AG04449 (cell line): ENCODE measurements around the gene TDRD7.
A peak's percentile ranks its signal among the peaks of the same experiment; 100 is the strongest.

Source experiments
- CTCF ChIA-PET: fragments of 350-600 bp; formaldehyde crosslinking; extraction: SDS; loops from one replicate; lab custom pipeline; 2021; ENCODE audit warnings: antibody characterized with exemption; lab: Yijun Ruan, JAX
- POLR2A ChIA-PET: fragments of 400-600, 350-600 bp; formaldehyde crosslinking; extraction: SDS; loops from one replicate; lab custom pipeline; 2020; ENCODE audit warnings: antibody characterized with exemption, inconsistent platforms; lab: Yijun Ruan, JAX
- DNase-seq: peaks from one replicate; pipeline ENCODE4 v3.0.0-alpha.2; 2010; ENCODE audit warnings: low read depth, low spot score
- H3K4me3 ChIP-seq: 2 replicates; pipeline ENCODE4 v1.5.1; 2011; ENCODE audit warnings: low read depth, mild to moderate bottlenecking, control low read depth, low read length
- CTCF ChIP-seq: IDR thresholded peaks from one replicate; pipeline ENCODE4 v1.5.1; 2011; ENCODE audit warnings: mild to moderate bottlenecking, moderate library complexity, low read length, control low read depth, inconsistent platforms; ENCODE audit not compliant: insufficient read depth; ENCODE audit errors: missing control alignments

Gene TDRD7

GRCh38 chr9:97479496-97480159, 67.7 kb downstream of the TDRD7 start:
- no peak for TF ChIP-seq CTCF
- H3K4me3 ChIP-seq = no peak overlapping the region
- DNase-seq = no peak
- ChIA-PET CTCF (interaction anchor here (0.9 to 5.8 kb wide), 4 partner anchors 10 to 136 kb away, joined by 3 to 53 read pairs (median 22); no protein-coding TSS in a partner anchor), POLR2A (no interaction called here)

- DNase-seq = no peak
- no peak overlapping the region for H3K4me3 ChIP-seq
- ChIA-PET CTCF (interaction anchor here (0.9 to 5.8 kb wide), 5 partner anchors 11 to 136 kb away, joined by 3 to 53 read pairs (median 20); no protein-coding TSS in a partner anchor), POLR2A (no interaction called here)
- no peak for TF ChIP-seq CTCF
These were observed 68.3 kb downstream of the TDRD7 start for GRCh38 chr9:97480174-97480573.

- ChIA-PET CTCF (interaction anchor here (1.1 to 5.8 kb wide), 4 partner anchors 11 to 135 kb away, joined by 3 to 53 read pairs (median 22); no protein-coding TSS in a partner anchor), POLR2A (no interaction called here)
- no peak for TF ChIP-seq CTCF
- H3K4me3 ChIP-seq = no peak overlapping the region
- DNase-seq = peak; percentile 9
These were observed 68.9 kb downstream of the TDRD7 start for GRCh38 chr9:97480749-97481148.

- no peak for DNase-seq
- ChIA-PET POLR2A (no interaction called here), CTCF (interaction anchor here (0.7 to 3.9 kb wide), 4 partner anchors 11 to 114 kb away, joined by 3 to 30 read pairs (median 4); no protein-coding TSS in a partner anchor)
- TF ChIP-seq CTCF = no peak
- no peak overlapping the region for H3K4me3 ChIP-seq
These were observed 72.2 kb downstream of the TDRD7 start for GRCh38 chr9:97484134-97484533.

- DNase-seq = no peak
- peak; percentile 19 for TF ChIP-seq CTCF
- CTCF ChIA-PET = interaction anchor here (1.3 to 3.9 kb wide), 2 partner anchors 15 to 19 kb away, joined by 5 to 30 read pairs; partner anchors contain the start of gene TMOD1
- POLR2A ChIA-PET = no interaction called here
- no peak overlapping the region for H3K4me3 ChIP-seq
These were observed 75.2 kb downstream of the TDRD7 start for GRCh38 chr9:97487107-97487506.

- ChIA-PET CTCF (interaction anchor here (3.9 kb wide), 1 partner anchor 20 kb away, joined by 30 read pairs; no protein-coding TSS in a partner anchor), POLR2A (no interaction called here)
- DNase-seq = no peak
- TF ChIP-seq CTCF = no peak
- H3K4me3 ChIP-seq = no peak overlapping the region
These were observed 76.0 kb downstream of the TDRD7 start for GRCh38 chr9:97487861-97488260.
